ENCODE results near the gene KCNK15.

The KCNK15 gene

DNA sequence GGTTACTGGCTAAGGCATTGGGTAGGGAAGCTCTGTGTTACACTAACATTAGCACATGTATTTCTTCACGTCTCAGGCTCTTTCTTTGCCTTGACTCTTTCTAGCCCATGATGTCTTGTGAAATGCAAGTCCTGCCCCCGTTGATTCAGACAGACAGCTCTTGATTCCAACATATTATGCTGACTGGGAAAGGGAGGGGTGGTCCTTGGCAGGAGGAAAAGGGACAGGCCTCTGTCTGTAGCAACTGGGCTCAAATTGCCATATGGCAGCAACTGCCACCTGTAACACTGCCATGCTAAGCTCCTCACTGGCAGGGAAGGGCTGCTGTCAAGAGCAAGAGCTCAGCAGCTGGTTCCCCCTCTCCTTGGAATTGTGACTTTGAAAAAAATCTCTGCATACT is 5.7 kb upstream of the KCNK15 start:
- TF ChIP-seq CTCF (IDR thresholded peaks at IDR 0.05; ENCODE audit: borderline replicate concordance, control extremely low read depth, extremely low read depth, insufficient read depth, missing control alignments) = no peak
- no peak for DNase-seq (ENCODE audit: low spot score)
- in situ Hi-C loops (cut with MboI; ENCODE audit: low sequenced_read_pairs, unreplicated experiment) = loop anchor here (10.0 kb wide), 1 partner anchor 125 kb away; no protein-coding TSS in a partner anchor

DNA sequence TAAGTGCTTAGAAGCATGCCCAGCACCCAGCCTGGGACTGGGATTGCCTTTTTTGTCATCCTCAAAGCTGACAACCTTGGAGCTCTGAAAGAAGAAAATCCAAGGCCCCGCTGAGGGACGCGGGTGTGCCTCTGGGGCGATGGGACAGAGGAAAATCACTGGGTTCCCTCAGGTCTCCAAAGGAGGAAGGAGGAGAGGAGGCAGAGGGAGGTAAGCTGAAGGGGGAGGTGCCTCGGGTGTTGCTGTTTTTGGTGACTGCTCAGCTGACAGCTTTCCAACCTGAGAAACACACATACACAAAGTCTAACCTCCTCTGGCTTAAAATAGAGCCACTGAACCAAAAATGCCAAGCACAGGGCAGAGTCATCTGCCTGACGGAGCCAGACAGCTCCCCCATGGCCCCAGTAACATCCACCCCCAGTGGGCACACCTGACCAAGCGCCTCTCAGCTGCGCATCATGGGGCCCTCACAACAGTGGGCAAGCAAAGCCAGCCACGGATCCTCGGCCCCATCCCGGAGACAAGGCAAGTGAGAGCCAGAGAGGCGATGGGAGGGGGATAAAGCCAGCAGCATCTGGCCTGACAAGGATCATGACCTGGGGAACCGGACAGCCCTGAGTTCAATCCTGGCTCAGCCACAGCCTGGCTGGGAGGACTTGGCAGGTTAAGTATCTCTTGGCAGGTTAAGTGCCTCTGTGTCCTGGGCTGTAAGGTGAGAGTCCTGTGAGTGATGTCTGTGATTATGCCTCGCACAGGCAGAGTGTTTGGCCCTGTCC is 3.2 kb upstream of the KCNK15 start:
- in situ Hi-C loops (cut with MboI; ENCODE audit: low sequenced_read_pairs, unreplicated experiment) = loop anchor here (10.0 kb wide), 1 partner anchor 122 kb away; no protein-coding TSS in a partner anchor
- no peak for DNase-seq (ENCODE audit: low spot score)
- no peak for TF ChIP-seq CTCF (IDR thresholded peaks at IDR 0.05; ENCODE audit: borderline replicate concordance, control extremely low read depth, extremely low read depth, insufficient read depth, missing control alignments)

GRCh38 chr20:44743080-44743701 is 2.5 kb upstream of the KCNK15 start:
- in situ Hi-C loops (cut with MboI; ENCODE audit: low sequenced_read_pairs, unreplicated experiment) = loop anchor here (10.0 kb wide), 1 partner anchor 122 kb away; no protein-coding TSS in a partner anchor
- DNase-seq (ENCODE audit: low spot score) = no peak
- TF ChIP-seq CTCF (IDR thresholded peaks at IDR 0.05; ENCODE audit: borderline replicate concordance, control extremely low read depth, extremely low read depth, insufficient read depth, missing control alignments) = no peak

GRCh38 chr20:44743916-44744655 is 1.6 kb upstream of the KCNK15 start:
- TF ChIP-seq CTCF (IDR thresholded peaks at IDR 0.05; ENCODE audit: borderline replicate concordance, control extremely low read depth, extremely low read depth, insufficient read depth, missing control alignments) = no peak
- in situ Hi-C loops (cut with MboI; ENCODE audit: low sequenced_read_pairs, unreplicated experiment) = loop anchor here (10.0 kb wide), 1 partner anchor 121 kb away; no protein-coding TSS in a partner anchor
- no peak for DNase-seq (ENCODE audit: low spot score)

DNA sequence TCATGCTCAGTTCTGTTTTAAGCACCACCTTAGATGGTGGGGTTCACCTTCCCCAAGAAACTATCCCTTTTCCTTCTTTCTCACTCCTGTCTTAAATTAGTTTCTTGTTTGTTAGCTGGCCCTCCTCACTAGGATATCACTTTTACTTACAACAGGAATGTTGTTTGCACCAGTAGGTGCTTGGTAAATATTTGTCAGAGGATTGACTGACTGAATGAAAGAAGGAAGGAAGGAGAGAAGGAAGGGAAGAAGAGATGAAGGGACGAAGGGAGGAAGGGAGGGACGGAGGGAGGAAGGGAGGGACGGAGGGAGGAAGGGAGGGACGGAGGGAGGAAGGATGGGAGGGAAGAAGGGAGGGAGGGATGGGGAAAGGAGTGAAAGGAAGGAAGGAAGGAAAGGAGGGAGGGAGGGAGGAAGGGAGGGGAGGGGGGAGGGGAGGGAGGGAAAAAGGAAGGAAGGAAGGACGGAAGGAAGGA is 505 bp upstream of the KCNK15 start:
- no peak for DNase-seq (ENCODE audit: low spot score)
- in situ Hi-C loops (cut with MboI; ENCODE audit: low sequenced_read_pairs, unreplicated experiment) = loop anchor here (10.0 kb wide), 1 partner anchor 120 kb away; no protein-coding TSS in a partner anchor
- no peak for TF ChIP-seq CTCF (IDR thresholded peaks at IDR 0.05; ENCODE audit: borderline replicate concordance, control extremely low read depth, extremely low read depth, insufficient read depth, missing control alignments)

Measured in GM13976 (cell line).